HEK293 (cell line): ENCODE measurements around the gene RRP12.

Experiments
- KLF1 ChIP-seq: fragments of 450-650 bp; formaldehyde crosslinking; IDR thresholded peaks from 2 replicates; pipeline ENCODE4 v1.5.1; 2016; ENCODE audit warnings: missing biosample characterization, missing genetic modification characterization
- REST ChIP-seq: fragments of 450-650 bp; formaldehyde crosslinking; IDR thresholded peaks from 2 replicates; pipeline ENCODE4 v1.5.1; 2016; ENCODE audit warnings: missing biosample characterization, missing genetic modification characterization
- SETDB1 ChIP-seq: IDR thresholded peaks from one replicate; pipeline ENCODE4 v1.6.1; 2017; ENCODE audit warnings: mild to moderate bottlenecking, low read length, moderate library complexity, mixed read lengths; ENCODE audit not compliant: insufficient read length
- ZBTB11 ChIP-seq: fragments of 450-650 bp; formaldehyde crosslinking; conservative IDR thresholded peaks from 2 replicates; pipeline ENCODE4 v1.5.1; 2016; ENCODE audit warnings: low read depth, missing biosample characterization, missing genetic modification characterization
- ZNF169 ChIP-seq: fragments of 450-650 bp; formaldehyde crosslinking; IDR thresholded peaks from 2 replicates; pipeline ENCODE4 v1.5.1; 2016; ENCODE audit warnings: missing biosample characterization, missing genetic modification characterization
- ZNF211 ChIP-seq: fragments of 450-650 bp; formaldehyde crosslinking; IDR thresholded peaks from 2 replicates; pipeline ENCODE4 v1.5.1; 2016; ENCODE audit warnings: low read depth, missing biosample characterization, missing genetic modification characterization
- ZNF24 ChIP-seq: fragments of 450-650 bp; formaldehyde crosslinking; IDR thresholded peaks from 2 replicates; pipeline ENCODE4 v1.5.1; 2016; ENCODE audit warnings: missing biosample characterization, missing genetic modification characterization
- ZNF292 ChIP-seq: fragments of 450-650 bp; formaldehyde crosslinking; IDR thresholded peaks from 2 replicates; pipeline ENCODE4 v1.5.1; 2016; ENCODE audit warnings: low read depth, missing biosample characterization, missing genetic modification characterization, borderline replicate concordance
- ZNF302 ChIP-seq: fragments of 450-650 bp; formaldehyde crosslinking; IDR thresholded peaks from 2 replicates; pipeline ENCODE4 v1.5.1; 2016; ENCODE audit warnings: missing biosample characterization, missing genetic modification characterization, low read depth
- ZNF335 ChIP-seq: fragments of 450-650 bp; formaldehyde crosslinking; conservative IDR thresholded peaks from 2 replicates; pipeline ENCODE4 v1.5.1; 2016; ENCODE audit warnings: missing biosample characterization, missing genetic modification characterization
- ZNF416 ChIP-seq: fragments of 450-650 bp; formaldehyde crosslinking; IDR thresholded peaks from 2 replicates; pipeline ENCODE4 v1.5.1; 2016; ENCODE audit warnings: missing biosample characterization, missing genetic modification characterization
- ZSCAN30 ChIP-seq: fragments of 450-650 bp; IDR thresholded peaks from 2 replicates; pipeline ENCODE4 v1.5.1; 2018; ENCODE audit warnings: missing biosample characterization, mild to moderate bottlenecking, missing genetic modification characterization, moderate library complexity
- TF ChIP-seq, protein P1 (sequence below): fragments of 450-650 bp; formaldehyde crosslinking; IDR thresholded peaks from 2 replicates; pipeline ENCODE4 v1.5.1; 2016; ENCODE audit warnings: missing biosample characterization, missing genetic modification characterization
- TF ChIP-seq, protein P2 (sequence below): fragments of 450-650 bp; formaldehyde crosslinking; IDR thresholded peaks from 2 replicates; pipeline ENCODE4 v1.5.1; 2017; ENCODE audit warnings: missing biosample characterization, missing genetic modification characterization

DNA sequence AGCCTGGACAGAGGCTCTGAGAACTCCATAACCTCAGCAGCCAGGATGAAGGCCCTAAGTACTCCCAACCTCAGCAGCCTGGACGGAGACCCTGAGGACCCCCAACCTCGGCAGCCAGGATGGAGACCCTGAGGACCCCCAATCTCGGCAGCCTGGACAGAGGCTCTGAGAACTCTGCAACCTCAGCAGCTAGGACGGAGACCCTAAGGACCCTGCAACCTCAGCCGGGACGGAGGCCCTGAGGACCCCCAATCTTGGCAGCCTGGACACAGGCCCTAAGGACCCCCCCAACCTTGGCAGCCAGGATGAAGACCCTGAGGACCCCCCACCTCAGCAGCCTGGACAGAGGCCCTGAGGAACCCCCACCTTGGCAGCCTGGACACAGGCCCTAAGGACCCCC lies 16.5 kb downstream of the RRP12 start:
- TF ChIP-seq ZNF169 (no peak), ZNF416 (no peak), ZNF211 (tag by site-specific recombination) (no peak), ZNF302 (tag by site-specific recombination) (no peak), KLF1 (tag by site-specific recombination) (no peak), ZNF24 (no peak), SETDB1 (no peak), REST (tag by site-specific recombination) (no peak), ZNF335 (tag by site-specific recombination) (no peak), ZSCAN30 (no peak), ZNF292 (tag by site-specific recombination) (no peak), ZBTB11 (tag by site-specific recombination) (no peak)
- TF ChIP-seq, protein P1, sequence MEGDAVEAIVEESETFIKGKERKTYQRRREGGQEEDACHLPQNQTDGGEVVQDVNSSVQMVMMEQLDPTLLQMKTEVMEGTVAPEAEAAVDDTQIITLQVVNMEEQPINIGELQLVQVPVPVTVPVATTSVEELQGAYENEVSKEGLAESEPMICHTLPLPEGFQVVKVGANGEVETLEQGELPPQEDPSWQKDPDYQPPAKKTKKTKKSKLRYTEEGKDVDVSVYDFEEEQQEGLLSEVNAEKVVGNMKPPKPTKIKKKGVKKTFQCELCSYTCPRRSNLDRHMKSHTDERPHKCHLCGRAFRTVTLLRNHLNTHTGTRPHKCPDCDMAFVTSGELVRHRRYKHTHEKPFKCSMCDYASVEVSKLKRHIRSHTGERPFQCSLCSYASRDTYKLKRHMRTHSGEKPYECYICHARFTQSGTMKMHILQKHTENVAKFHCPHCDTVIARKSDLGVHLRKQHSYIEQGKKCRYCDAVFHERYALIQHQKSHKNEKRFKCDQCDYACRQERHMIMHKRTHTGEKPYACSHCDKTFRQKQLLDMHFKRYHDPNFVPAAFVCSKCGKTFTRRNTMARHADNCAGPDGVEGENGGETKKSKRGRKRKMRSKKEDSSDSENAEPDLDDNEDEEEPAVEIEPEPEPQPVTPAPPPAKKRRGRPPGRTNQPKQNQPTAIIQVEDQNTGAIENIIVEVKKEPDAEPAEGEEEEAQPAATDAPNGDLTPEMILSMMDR = no peak
- TF ChIP-seq, protein P2, sequence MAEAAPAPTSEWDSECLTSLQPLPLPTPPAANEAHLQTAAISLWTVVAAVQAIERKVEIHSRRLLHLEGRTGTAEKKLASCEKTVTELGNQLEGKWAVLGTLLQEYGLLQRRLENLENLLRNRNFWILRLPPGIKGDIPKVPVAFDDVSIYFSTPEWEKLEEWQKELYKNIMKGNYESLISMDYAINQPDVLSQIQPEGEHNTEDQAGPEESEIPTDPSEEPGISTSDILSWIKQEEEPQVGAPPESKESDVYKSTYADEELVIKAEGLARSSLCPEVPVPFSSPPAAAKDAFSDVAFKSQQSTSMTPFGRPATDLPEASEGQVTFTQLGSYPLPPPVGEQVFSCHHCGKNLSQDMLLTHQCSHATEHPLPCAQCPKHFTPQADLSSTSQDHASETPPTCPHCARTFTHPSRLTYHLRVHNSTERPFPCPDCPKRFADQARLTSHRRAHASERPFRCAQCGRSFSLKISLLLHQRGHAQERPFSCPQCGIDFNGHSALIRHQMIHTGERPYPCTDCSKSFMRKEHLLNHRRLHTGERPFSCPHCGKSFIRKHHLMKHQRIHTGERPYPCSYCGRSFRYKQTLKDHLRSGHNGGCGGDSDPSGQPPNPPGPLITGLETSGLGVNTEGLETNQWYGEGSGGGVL (tag by site-specific recombination) = no peak
